Camera-type eye (tissue), 1 donor: ENCODE data around the gene ADAMTSL2. TPM values are rescaled to one million over a fixed set of nuclear protein-coding genes. Genes with fewer than 3 reads are reported as not detected.

ENCODE experiments used
- total RNA-seq: library from RNA; depleted of rRNA; stranded (reverse); fragments of >200 nt; gene quantifications from one replicate; pipeline ENCODE4 v1.2.3, GENCODE V29; 2014

Gene ADAMTSL2
- total RNA-seq, result 4.3 TPM

GRCh38 chr9:133534346-133535291, at the start of gene ADAMTSL2:
Gene ADAMTSL2 (plus strand): TSS chr9:133534704. CDS start chr9:133536713, 2,009 bp downstream.

DNA sequence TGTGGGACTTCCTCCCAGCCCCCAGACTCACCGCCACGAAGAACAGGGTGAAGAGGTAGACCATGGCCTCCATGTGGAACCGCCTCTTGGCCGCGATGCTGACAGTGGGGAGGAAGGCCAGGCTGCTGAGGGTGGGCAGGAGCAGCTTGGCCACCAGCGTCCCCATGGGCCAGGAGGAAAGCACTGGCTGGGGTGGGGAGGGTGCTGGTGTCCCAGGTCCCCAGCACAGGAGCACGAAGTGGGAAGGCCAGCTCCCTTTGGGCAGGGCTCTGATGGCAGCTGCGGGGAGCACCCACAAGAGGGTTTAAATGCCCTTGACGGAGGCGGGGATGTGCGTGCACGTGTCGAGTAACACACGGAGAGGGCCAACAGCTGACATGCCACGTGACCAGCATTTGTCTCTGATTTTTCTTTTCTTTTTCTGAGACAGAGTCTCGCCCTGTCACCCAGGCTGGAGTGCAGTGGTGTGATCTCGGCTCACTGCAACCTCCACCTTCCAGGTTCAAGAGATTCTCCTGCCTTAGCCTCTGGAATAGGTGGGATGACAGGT, 9.8 kb upstream of the ADAMTSL2 start, which contains the start of gene MYMK:
TSS of gene MYMK (minus strand) at position 281 of the 550 bp plus-strand sequence. CDS start at position 166, 115 bp downstream.

GRCh38 chr9:133609311-133610098, 75.0 kb downstream of the ADAMTSL2 start, which contains the start of gene FAM163B:
Gene FAM163B (minus strand): TSS chr9:133609389. CDS start chr9:133580223, 29,166 bp downstream.

Other genes with a start within 250 kb of the ADAMTSL2 start
- gene SURF6, start 198.5 kb upstream of the ADAMTSL2 start, total RNA-seq, result 20.2 TPM
- 50.6 TPM for gene MED22, start 186.6 kb upstream of the ADAMTSL2 start, total RNA-seq
- gene RPL7A, start 186.5 kb upstream of the ADAMTSL2 start, total RNA-seq, result 1,215 TPM
- 18.3 TPM for gene SURF1, start 178.2 kb upstream of the ADAMTSL2 start, total RNA-seq
- 9.7 TPM for gene SURF2, start 178.2 kb upstream of the ADAMTSL2 start, total RNA-seq
- 136 TPM for gene SURF4, start 158.6 kb upstream of the ADAMTSL2 start, total RNA-seq
- 1.3 TPM for gene STKLD1, start 158.3 kb upstream of the ADAMTSL2 start, total RNA-seq
- 20.8 TPM for gene REXO4, start 116.7 kb upstream of the ADAMTSL2 start, total RNA-seq
- 5.1 TPM for gene ADAMTS13, start 112.3 kb upstream of the ADAMTSL2 start, total RNA-seq
- gene CACFD1, start 74.7 kb upstream of the ADAMTSL2 start, total RNA-seq, result 19.4 TPM
- gene SLC2A6, start 55.6 kb upstream of the ADAMTSL2 start, total RNA-seq, result 2.9 TPM
- gene MYMK, start 9.7 kb upstream of the ADAMTSL2 start, total RNA-seq, result 2.1 TPM
- not detected for gene FAM163B, start 74.7 kb downstream of the ADAMTSL2 start, total RNA-seq
- 0.11 TPM for gene DBH, start 101.7 kb downstream of the ADAMTSL2 start, total RNA-seq
- gene SARDH, start 203.6 kb downstream of the ADAMTSL2 start, total RNA-seq, result 18.9 TPM